HG03354 (cell line): ENCODE data around the gene BRICD5.

Source experiments
- ATAC-seq: cut with Tn5 transposase; IDR thresholded peaks from one replicate; pipeline ENCODE4 v1.9.1; 2021; ENCODE audit warnings: mild to moderate bottlenecking; ENCODE audit not compliant: unreplicated experiment, poor library complexity, severe bottlenecking

BRICD5 gene

GRCh38 chr16:2226245-2226793, 15.7 kb upstream of the BRICD5 start:
- no peak for ATAC-seq

- peak; percentile 17 for ATAC-seq
Measured at GRCh38 chr16:2223942-2224486, 13.4 kb upstream of the BRICD5 start.

GRCh38 chr16:2223221-2223941, 12.7 kb upstream of the BRICD5 start, which contains the start of gene E4F1:
TSS of gene E4F1 (plus strand) at chr16:2223591. CDS start at chr16:2223614, 23 bp downstream.
- peak; percentile 88 for ATAC-seq

- ATAC-seq = no peak
Measured at GRCh38 chr16:2216330-2216729, 5.7 kb upstream of the BRICD5 start.

- ATAC-seq = peak; percentile 84
Measured at GRCh38 chr16:2214719-2214968, 4.0 kb upstream of the BRICD5 start, which contains the start of gene PGP. TSS of gene PGP (minus strand) at chr16:2214840. CDS start at chr16:2214777, 63 bp downstream.

DNA sequence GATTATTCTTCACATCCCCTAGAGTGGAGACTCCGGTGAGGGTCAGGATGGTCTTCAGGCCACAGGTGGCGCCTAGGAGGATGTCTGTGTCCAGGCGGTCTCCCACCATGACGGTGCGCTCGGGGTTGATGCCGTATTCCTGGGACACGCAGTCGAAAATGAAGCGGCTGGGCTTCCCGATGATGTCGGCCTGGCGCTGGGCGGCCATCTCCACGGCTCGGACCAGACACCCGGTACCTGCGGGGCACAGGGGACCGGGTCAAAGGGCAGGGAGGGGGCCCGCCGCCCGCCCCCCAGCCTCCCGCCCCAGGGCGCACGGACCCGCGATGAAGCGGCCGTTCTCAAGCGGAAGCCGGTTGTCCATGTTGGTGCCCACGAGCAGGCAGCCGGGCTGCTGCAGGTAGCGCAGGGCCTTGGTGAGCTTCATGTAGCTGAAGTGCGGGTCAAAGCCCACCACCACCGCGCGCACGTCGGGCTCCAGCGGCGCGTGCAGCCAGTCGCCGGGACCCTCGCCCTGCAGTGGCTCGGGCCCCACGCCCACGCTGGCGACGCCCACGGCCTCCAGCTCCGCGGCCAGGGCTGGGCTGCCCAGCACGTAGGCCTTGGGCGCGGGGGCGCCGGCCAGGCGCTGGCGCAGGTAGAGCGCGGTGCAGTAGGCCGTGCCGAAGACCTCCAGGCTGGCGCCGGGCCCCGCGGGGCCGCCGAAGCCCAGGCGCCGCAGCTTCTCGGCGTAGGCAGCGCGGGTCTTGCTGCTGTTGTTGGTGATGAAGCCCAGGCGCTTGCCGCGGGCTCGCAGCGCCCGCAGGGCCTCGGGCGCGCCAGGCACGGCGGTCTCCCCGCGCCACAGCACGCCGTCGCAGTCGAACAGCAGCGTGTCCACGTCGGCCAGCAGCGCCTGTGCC, 3.4 kb upstream of the BRICD5 start:
- ATAC-seq = peak; percentile 15

GRCh38 chr16:2212362-2213324, 2.0 kb upstream of the BRICD5 start:
- ATAC-seq = no peak

GRCh38 chr16:2211923-2212347, 1.3 kb upstream of the BRICD5 start:
- no peak for ATAC-seq

- no peak for ATAC-seq
Measured at GRCh38 chr16:2210009-2210332, 692 bp downstream of the BRICD5 start.

DNA sequence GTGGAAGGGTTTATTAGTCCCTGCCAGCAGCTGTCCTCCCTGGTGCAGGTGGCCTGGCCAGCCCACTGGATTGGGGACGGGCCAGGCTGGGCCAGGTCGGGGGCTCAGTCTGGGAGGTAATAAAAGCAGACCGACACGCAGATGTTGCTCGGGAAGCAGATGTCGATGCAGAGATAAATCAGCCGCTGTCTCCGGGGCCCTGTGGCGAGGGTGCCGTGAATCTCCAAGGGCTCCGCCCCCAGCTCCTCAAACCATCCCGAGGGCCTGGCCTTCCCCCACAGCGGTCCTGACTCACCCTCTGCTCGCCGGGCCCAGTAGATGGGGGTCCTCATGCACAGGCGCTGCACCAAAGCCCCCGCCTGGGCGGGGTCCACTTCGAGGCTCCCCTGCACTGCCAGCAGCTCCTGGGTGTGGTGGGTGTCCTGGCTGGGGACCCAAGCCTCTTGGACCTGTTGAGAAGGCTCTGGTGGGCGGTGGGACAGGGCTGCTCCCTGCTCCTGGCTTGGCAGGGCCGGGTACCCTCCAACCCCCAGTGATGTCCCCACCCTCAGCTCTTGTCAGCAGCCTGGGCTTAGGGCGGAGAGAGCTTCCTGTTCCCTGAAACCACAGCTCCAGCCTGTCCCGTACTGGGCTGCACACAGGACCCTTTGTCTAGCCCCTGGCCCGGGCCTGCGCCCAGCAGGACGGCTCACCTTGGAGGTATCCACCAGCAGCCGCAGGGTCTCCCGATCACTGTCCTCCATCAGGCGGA, 1.2 kb downstream of the BRICD5 start:
- no peak for ATAC-seq

DNA sequence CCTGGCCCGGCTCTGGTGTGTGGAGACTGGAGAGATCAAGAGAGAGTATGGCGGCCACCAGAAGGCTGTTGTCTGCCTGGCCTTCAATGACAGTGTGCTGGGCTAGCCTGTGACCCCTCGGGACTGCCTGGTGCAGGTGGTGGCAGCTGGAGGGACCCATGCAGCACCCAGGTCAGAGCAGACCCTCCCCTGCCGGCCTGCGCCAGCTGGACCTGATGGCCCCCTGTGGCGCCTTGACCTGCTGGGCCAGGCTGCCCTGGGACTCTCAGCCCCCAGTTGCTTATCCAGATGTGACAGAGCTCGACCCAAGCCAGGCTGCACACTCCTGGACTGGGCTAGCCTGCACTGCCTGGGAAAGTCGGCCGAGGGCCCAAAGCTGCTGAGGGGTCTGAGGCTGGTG, 1.9 kb downstream of the BRICD5 start:
- ATAC-seq = no peak

- no peak for ATAC-seq
Measured at GRCh38 chr16:2208308-2208707, 2.4 kb downstream of the BRICD5 start.

GRCh38 chr16:2207872-2208271, 2.8 kb downstream of the BRICD5 start:
- no peak for ATAC-seq

- ATAC-seq = no peak
Measured at GRCh38 chr16:2206780-2207433, 3.8 kb downstream of the BRICD5 start.

GRCh38 chr16:2206420-2206779, 4.3 kb downstream of the BRICD5 start:
- no peak for ATAC-seq

GRCh38 chr16:2205967-2206313, 4.7 kb downstream of the BRICD5 start:
- no peak for ATAC-seq

- ATAC-seq = peak; percentile 73
Measured at GRCh38 chr16:2205104-2205966, 5.3 kb downstream of the BRICD5 start, which contains the start of gene MLST8. TSS of gene MLST8 (plus strand) at chr16:2205454. CDS start at chr16:2206086, 632 bp downstream.
